ENCODE data around the gene STAB1.

The STAB1 gene

GRCh38 chr3:52494886-52495495, at the start of gene STAB1:
TSS of gene STAB1 (plus strand) at chr3:52495338. CDS start at chr3:52495414, 76 bp downstream.
- TF ChIP-seq CTCF (conservative IDR thresholded peaks at IDR 0.05), result no peak
- no peak within 1 kb of the TSS for H3K27ac ChIP-seq

GRCh38 chr3:52446042-52446441, 49.1 kb upstream of the STAB1 start:
- no peak for TF ChIP-seq CTCF (conservative IDR thresholded peaks at IDR 0.05)
- H3K27ac ChIP-seq, result peak overlapping the region; percentile 72; the same call in 1 of the 2 replicates

GRCh38 chr3:52446631-52447511, 48.3 kb upstream of the STAB1 start:
- peak; percentile 99 for TF ChIP-seq CTCF (conservative IDR thresholded peaks at IDR 0.05)

GRCh38 chr3:52447512-52448355, 47.4 kb upstream of the STAB1 start:
- TF ChIP-seq CTCF (conservative IDR thresholded peaks at IDR 0.05), result no peak

More at GRCh38 chr3:52446631-52447511, 48.3 kb upstream of the STAB1 start:
- peak overlapping the region; percentile 72; the same call in 1 of the 2 replicates for H3K27ac ChIP-seq

GRCh38 chr3:52450489-52451236, 44.5 kb upstream of the STAB1 start:
- H3K27ac ChIP-seq, result peak overlapping the region; percentile 72
- TF ChIP-seq CTCF (conservative IDR thresholded peaks at IDR 0.05), result no peak

More at GRCh38 chr3:52447512-52448355, 47.4 kb upstream of the STAB1 start:
- peak overlapping the region; percentile 72 for H3K27ac ChIP-seq

GRCh38 chr3:52451237-52452083, 43.7 kb upstream of the STAB1 start:
- TF ChIP-seq CTCF (conservative IDR thresholded peaks at IDR 0.05), result no peak
- H3K27ac ChIP-seq, result peak overlapping the region; percentile 72; the same call in 1 of the 2 replicates

Data from VCaP (cell line).